ENCODE measurements around the gene BPIFB6.

Gene BPIFB6

GRCh38 chr20:33006776-33007375 lies 24.6 kb upstream of the BPIFB6 start:
- no peak for TF ChIP-seq FOXP2 (optimal IDR thresholded peaks at IDR 0.05; ENCODE audit: control extremely low read depth, extremely low read length, insufficient read depth)
- no peak for TF ChIP-seq EZH2 (IDR thresholded peaks at IDR 0.05)
- TF ChIP-seq POLR2AphosphoS5 (IDR thresholded peaks at IDR 0.05; ENCODE audit: borderline replicate concordance, low read depth, low read length): no peak
- DNase-seq (ENCODE audit: low read depth, low spot score): no peak
- Histone ChIP-seq H3K27ac (no peak overlapping the region), H3K9me3 (ENCODE audit: low read depth, low read length) (no peaks in the 10 kb centered on the region), H3K4me3 (no peak overlapping the region), H3K36me3 (ENCODE audit: insufficient read depth, low read length) (no peaks in the 10 kb centered on the region), H3K9ac (ENCODE audit: insufficient read length) (no peak overlapping the region)

GRCh38 chr20:33007376-33008335 lies 23.8 kb upstream of the BPIFB6 start, which contains the start of gene BPIFB2:
Gene BPIFB2, plus strand, starts transcription at chr20:33007704. Its CDS starts 871 bp downstream, at chr20:33008575.
- Histone ChIP-seq H3K36me3 (ENCODE audit: insufficient read depth, low read length) (no peaks in the 10 kb centered on the region), H3K27ac (no peak within 1 kb of the TSS), H3K9ac (ENCODE audit: insufficient read length) (no peak within 1 kb of the TSS), H3K9me3 (ENCODE audit: low read depth, low read length) (no peaks in the 10 kb centered on the region), H3K4me3 (no peak within 1 kb of the TSS)
- TF ChIP-seq EZH2 (IDR thresholded peaks at IDR 0.05) (no peak), FOXP2 (optimal IDR thresholded peaks at IDR 0.05; ENCODE audit: control extremely low read depth, extremely low read length, insufficient read depth) (no peak), POLR2AphosphoS5 (IDR thresholded peaks at IDR 0.05; ENCODE audit: borderline replicate concordance, low read depth, low read length) (no peak)
- DNase-seq (ENCODE audit: low read depth, low spot score): no peak

DNA sequence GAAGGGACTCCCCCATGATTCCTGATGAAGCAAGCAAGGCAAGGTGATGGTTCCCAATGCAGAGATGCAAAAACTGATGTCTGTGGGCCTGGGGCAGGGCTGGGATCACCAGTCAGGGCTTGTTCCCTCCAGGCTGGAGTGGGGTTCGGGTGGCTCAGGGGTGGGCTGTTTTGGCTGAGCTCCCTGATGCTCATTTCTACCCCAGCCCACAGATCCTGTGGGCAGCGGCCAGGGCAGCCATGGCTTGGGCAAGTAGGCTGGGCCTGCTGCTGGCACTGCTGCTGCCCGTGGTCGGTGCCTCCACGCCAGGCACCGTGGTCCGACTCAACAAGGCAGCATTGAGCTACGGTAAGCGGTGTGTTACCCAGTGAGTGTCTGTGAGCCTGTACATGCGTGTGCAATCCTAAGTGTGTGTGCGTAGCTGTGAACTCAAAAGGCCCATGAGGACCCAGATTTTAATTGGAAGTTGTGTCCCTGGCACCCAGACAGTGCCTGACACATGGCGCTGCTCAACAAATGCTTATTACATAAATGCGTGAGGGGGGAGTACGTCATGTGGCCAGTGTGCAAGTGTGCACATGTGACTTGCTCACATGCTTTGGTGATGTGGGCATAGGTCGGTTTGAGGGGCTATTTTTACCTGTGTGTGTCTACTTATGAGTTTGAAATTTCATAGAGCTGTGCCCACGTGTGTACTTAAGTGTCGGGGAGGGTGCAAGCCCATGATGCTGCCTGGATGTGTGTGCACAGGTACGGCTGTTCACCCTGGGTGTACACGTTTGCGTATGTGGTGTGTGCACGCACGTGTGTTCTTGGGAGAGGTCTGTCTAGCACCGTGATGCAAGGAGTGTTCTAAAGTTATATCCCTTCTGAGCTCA lies 22.9 kb upstream of the BPIFB6 start:
- H3K27ac ChIP-seq: no peak overlapping the region
- H3K9me3 ChIP-seq (ENCODE audit: low read depth, low read length): no peaks in the 10 kb centered on the region
- H3K4me3 ChIP-seq: no peak overlapping the region
- no peak for DNase-seq (ENCODE audit: low read depth, low spot score)
- no peak overlapping the region for H3K9ac ChIP-seq (ENCODE audit: insufficient read length)
- H3K36me3 ChIP-seq (ENCODE audit: insufficient read depth, low read length): no peaks in the 10 kb centered on the region
- TF ChIP-seq POLR2AphosphoS5 (IDR thresholded peaks at IDR 0.05; ENCODE audit: borderline replicate concordance, low read depth, low read length) (no peak), FOXP2 (optimal IDR thresholded peaks at IDR 0.05; ENCODE audit: control extremely low read depth, extremely low read length, insufficient read depth) (no peak), EZH2 (IDR thresholded peaks at IDR 0.05) (no peak)

GRCh38 chr20:33009214-33010132 lies 22.0 kb upstream of the BPIFB6 start:
- DNase-seq (ENCODE audit: low read depth, low spot score): no peak
- no peak overlapping the region for H3K4me3 ChIP-seq
- H3K27ac ChIP-seq: no peak overlapping the region
- H3K9ac ChIP-seq (ENCODE audit: insufficient read length): no peak overlapping the region
- no peaks in the 10 kb centered on the region for H3K9me3 ChIP-seq (ENCODE audit: low read depth, low read length)
- no peak for TF ChIP-seq EZH2 (IDR thresholded peaks at IDR 0.05)
- no peak for TF ChIP-seq POLR2AphosphoS5 (IDR thresholded peaks at IDR 0.05; ENCODE audit: borderline replicate concordance, low read depth, low read length)
- no peak for TF ChIP-seq FOXP2 (optimal IDR thresholded peaks at IDR 0.05; ENCODE audit: control extremely low read depth, extremely low read length, insufficient read depth)
- H3K36me3 ChIP-seq (ENCODE audit: insufficient read depth, low read length): no peaks in the 10 kb centered on the region

DNA sequence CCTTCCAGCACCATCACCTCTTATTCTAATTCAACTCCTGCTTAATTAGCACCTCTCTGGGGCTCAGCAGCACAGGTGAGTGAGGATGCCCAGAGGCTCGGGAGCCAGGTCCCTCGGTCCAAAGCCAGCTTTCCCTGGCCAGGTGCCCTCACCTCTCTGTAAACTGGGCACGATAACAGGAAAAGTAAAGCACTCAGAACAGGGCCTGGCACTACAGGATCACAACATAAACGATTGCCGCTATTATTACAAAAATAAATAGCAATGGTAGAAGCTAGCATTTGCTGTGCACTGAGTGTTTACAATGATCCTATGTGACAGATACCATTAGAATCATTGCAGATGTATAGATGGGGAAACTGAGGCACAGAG lies 21.3 kb upstream of the BPIFB6 start:
- no peak for TF ChIP-seq EZH2 (IDR thresholded peaks at IDR 0.05)
- TF ChIP-seq POLR2AphosphoS5 (IDR thresholded peaks at IDR 0.05; ENCODE audit: borderline replicate concordance, low read depth, low read length): no peak
- no peak for TF ChIP-seq FOXP2 (optimal IDR thresholded peaks at IDR 0.05; ENCODE audit: control extremely low read depth, extremely low read length, insufficient read depth)
- DNase-seq (ENCODE audit: low read depth, low spot score): no peak
- H3K9ac ChIP-seq (ENCODE audit: insufficient read length): no peak overlapping the region
- H3K27ac ChIP-seq: no peak overlapping the region
- H3K9me3 ChIP-seq (ENCODE audit: low read depth, low read length): no peaks in the 10 kb centered on the region
- no peak overlapping the region for H3K4me3 ChIP-seq
- H3K36me3 ChIP-seq (ENCODE audit: insufficient read depth, low read length): no peaks in the 10 kb centered on the region

GRCh38 chr20:33010674-33011449 lies 20.6 kb upstream of the BPIFB6 start:
- Histone ChIP-seq H3K9me3 (ENCODE audit: low read depth, low read length) (no peaks in the 10 kb centered on the region), H3K4me3 (no peak overlapping the region), H3K9ac (ENCODE audit: insufficient read length) (no peak overlapping the region), H3K36me3 (ENCODE audit: insufficient read depth, low read length) (no peaks in the 10 kb centered on the region), H3K27ac (no peak overlapping the region)
- DNase-seq (ENCODE audit: low read depth, low spot score): no peak
- no peak for TF ChIP-seq FOXP2 (optimal IDR thresholded peaks at IDR 0.05; ENCODE audit: control extremely low read depth, extremely low read length, insufficient read depth)
- no peak for TF ChIP-seq POLR2AphosphoS5 (IDR thresholded peaks at IDR 0.05; ENCODE audit: borderline replicate concordance, low read depth, low read length)
- TF ChIP-seq EZH2 (IDR thresholded peaks at IDR 0.05): no peak

Measured in SK-N-MC (cell line).